CD4-positive, alpha-beta T cell treated with Interleukin-10 for 1 hour (primary cell): Measurements from ENCODE around the gene GDI1.
A peak's percentile ranks its signal among the peaks of the same experiment; 100 is the strongest.

Source experiments
- DNase-seq: peaks from one replicate; pipeline ENCODE4 v3.0.0-alpha.2; 2020

GDI1 gene

GRCh38 chrX:154463611-154464220 is 26.8 kb downstream of the GDI1 start:
- no peak for DNase-seq

- DNase-seq = no peak
These were observed 27.9 kb downstream of the GDI1 start for GRCh38 chrX:154464806-154465365.

GRCh38 chrX:154465601-154466000 is 28.6 kb downstream of the GDI1 start:
- no peak for DNase-seq

- DNase-seq = no peak
These were observed 29.1 kb downstream of the GDI1 start for GRCh38 chrX:154466036-154466435.

- DNase-seq = no peak
These were observed 30.0 kb downstream of the GDI1 start for GRCh38 chrX:154466907-154467306.

- DNase-seq = no peak
These were observed 30.6 kb downstream of the GDI1 start for GRCh38 chrX:154467556-154467955.

GRCh38 chrX:154468217-154468616 is 31.3 kb downstream of the GDI1 start:
- DNase-seq = no peak

- DNase-seq = no peak
These were observed 32.2 kb downstream of the GDI1 start for GRCh38 chrX:154469114-154469513.

GRCh38 chrX:154469880-154470279 is 32.9 kb downstream of the GDI1 start:
- DNase-seq = no peak

GRCh38 chrX:154470434-154470833 is 33.5 kb downstream of the GDI1 start:
- no peak for DNase-seq

GRCh38 chrX:154470914-154471568 is 34.1 kb downstream of the GDI1 start:
- DNase-seq = no peak

- DNase-seq = no peak
These were observed 35.1 kb downstream of the GDI1 start for GRCh38 chrX:154471839-154472684.

- DNase-seq = no peak
These were observed 36.0 kb downstream of the GDI1 start for GRCh38 chrX:154472685-154473632.

- DNase-seq = no peak
These were observed 36.7 kb downstream of the GDI1 start for GRCh38 chrX:154473683-154474082.

- no peak for DNase-seq
These were observed 39.9 kb downstream of the GDI1 start for GRCh38 chrX:154476821-154477220.

GRCh38 chrX:154477891-154478477 is 41.0 kb downstream of the GDI1 start:
- DNase-seq = no peak

- DNase-seq = peak; percentile 94
These were observed 42.0 kb downstream of the GDI1 start, which contains the start of gene LAGE3 for GRCh38 chrX:154478728-154479622. TSS of gene LAGE3 (minus strand) at chrX:154479281. CDS start at chrX:154478915, 366 bp downstream.

GRCh38 chrX:154481195-154481594 is 44.2 kb downstream of the GDI1 start:
- DNase-seq = no peak

- no peak for DNase-seq
These were observed 45.1 kb downstream of the GDI1 start for GRCh38 chrX:154481911-154482601.

- no peak for DNase-seq
These were observed 45.8 kb downstream of the GDI1 start for GRCh38 chrX:154482786-154483185.
